GM12872 (cell line): ENCODE results near the gene TMEM240.

ENCODE experiments used
- TF ChIP-seq, protein P1 (sequence below): IDR thresholded peaks from 3 replicates; pipeline ENCODE4 v1.5.1; 2011; ENCODE audit warnings: low read depth, mild to moderate bottlenecking, low read length, moderate library complexity; ENCODE audit not compliant: insufficient read depth

Gene TMEM240

DNA sequence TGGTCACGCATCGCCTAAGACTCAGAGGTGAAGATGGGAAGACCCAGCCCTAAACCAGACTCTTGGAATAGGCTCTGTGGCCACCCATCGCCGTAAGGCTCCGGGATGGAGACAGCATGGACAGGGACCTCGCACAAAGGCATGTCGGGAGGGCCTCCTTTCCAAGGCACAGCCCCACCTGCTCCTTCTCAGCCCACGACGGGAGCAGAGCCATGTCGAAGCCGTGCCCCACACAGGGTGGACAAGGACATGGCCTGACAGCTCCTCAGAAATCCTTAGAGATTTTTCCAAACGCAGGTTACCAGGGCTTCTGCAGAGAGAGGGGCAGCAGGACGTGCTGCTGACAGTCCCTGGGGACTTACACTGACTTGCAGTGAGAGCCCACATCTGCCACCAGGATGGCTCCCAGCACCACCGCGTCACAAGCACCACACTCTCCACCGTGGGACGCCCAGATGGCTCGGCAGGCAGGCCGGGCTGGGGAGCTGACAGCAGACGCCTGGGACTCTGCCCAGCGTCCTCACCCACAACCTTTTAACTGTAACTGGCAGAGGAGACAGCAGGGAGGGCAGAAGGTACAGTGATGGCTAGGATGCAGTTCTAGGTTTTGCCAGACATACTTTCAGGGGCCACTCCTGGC, 22.3 kb upstream of the TMEM240 start:
- TF ChIP-seq, protein P1, sequence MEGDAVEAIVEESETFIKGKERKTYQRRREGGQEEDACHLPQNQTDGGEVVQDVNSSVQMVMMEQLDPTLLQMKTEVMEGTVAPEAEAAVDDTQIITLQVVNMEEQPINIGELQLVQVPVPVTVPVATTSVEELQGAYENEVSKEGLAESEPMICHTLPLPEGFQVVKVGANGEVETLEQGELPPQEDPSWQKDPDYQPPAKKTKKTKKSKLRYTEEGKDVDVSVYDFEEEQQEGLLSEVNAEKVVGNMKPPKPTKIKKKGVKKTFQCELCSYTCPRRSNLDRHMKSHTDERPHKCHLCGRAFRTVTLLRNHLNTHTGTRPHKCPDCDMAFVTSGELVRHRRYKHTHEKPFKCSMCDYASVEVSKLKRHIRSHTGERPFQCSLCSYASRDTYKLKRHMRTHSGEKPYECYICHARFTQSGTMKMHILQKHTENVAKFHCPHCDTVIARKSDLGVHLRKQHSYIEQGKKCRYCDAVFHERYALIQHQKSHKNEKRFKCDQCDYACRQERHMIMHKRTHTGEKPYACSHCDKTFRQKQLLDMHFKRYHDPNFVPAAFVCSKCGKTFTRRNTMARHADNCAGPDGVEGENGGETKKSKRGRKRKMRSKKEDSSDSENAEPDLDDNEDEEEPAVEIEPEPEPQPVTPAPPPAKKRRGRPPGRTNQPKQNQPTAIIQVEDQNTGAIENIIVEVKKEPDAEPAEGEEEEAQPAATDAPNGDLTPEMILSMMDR: no peak

- TF ChIP-seq, protein P1: no peak
Measured at GRCh38 chr1:1561801-1562470, 21.5 kb upstream of the TMEM240 start.

- TF ChIP-seq, protein P1: no peak
Measured at GRCh38 chr1:1560178-1560577, 19.8 kb upstream of the TMEM240 start.

DNA sequence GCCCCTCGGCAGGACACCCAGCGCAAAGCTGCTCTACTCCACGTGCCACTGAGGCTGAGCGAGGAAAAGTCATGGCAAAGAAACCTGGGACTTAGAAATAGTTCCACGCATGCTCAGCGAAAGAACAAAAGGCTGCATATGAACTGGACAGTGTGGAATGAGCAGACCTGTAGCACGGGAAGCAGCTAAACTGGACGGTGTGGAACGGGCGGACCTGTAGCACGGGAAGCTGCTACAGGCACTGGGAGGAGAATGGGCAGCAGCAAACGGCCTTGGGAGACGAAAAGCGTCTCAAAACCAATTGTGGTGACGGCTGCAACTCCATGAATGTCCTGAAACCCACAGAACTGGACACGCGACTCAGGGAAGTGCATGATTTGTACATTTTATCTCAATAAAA, 18.6 kb upstream of the TMEM240 start:
- TF ChIP-seq, protein P1: no peak

DNA sequence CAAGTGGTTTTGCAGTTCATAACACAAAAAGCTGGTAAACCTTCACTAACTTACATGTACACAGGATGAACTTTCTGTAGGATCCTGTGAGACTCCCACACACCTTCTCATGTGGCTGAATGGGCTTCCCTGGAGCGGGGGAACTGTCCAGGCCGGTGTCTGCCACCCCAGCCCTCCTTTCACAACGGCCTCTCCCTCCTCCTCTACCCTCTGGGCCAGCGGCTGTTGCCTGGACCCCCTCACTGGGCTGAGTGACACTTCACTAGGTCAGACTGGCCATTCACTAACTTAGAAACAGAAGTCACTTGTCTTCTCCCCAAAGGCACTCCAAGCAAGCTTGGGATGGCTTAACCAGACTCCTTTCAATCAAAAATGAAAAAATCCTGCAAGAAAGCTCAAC, 18.2 kb upstream of the TMEM240 start:
- TF ChIP-seq, protein P1: no peak

- TF ChIP-seq, protein P1: no peak
Measured at GRCh38 chr1:1556505-1556904, 16.1 kb upstream of the TMEM240 start.

GRCh38 chr1:1554926-1555915, 14.8 kb upstream of the TMEM240 start:
- TF ChIP-seq, protein P1: no peak
